ENCODE measurements around the gene PAK2.

GRCh38 chr3:196699749-196700148 is 39.9 kb upstream of the PAK2 start:
- no peak for TF ChIP-seq EZH2phosphoT487 (IDR thresholded peaks at IDR 0.05; ENCODE audit: borderline replicate concordance, low read length)
- TF ChIP-seq CTCF (conservative IDR thresholded peaks at IDR 0.05; ENCODE audit: low read depth, low read length), result no peak
- TF ChIP-seq EZH2 (IDR thresholded peaks at IDR 0.05; ENCODE audit: low read length, unreplicated experiment), result no peak
